SK-N-MC (cell line): ENCODE results near the gene ABCB4.

Source experiments
- EZH2 ChIP-seq: fragments of 200-600 bp; sonication (generic); IDR thresholded peaks from one replicate; pipeline ENCODE4 v1.6.1; 2017; ENCODE audit warnings: antibody characterized with exemption
- FOXP2 ChIP-seq: optimal IDR thresholded peaks from 2 replicates; pipeline ENCODE3; 2011; ENCODE audit warnings: mild to moderate bottlenecking, moderate library complexity; ENCODE audit not compliant: insufficient read depth; ENCODE audit errors: extremely low read length, control extremely low read depth
- POLR2AphosphoS5 ChIP-seq: IDR thresholded peaks from 2 replicates; pipeline ENCODE4 v1.6.1; 2012; ENCODE audit warnings: mild to moderate bottlenecking, low read depth, low read length, borderline replicate concordance

- no peak for TF ChIP-seq EZH2
- TF ChIP-seq POLR2AphosphoS5: no peak
- TF ChIP-seq FOXP2: no peak
Observed at GRCh38 chr7:87432536-87432935, 42.9 kb downstream of the ABCB4 start.
